Measurements from ENCODE around the gene MEF2D.

Gene MEF2D

DNA sequence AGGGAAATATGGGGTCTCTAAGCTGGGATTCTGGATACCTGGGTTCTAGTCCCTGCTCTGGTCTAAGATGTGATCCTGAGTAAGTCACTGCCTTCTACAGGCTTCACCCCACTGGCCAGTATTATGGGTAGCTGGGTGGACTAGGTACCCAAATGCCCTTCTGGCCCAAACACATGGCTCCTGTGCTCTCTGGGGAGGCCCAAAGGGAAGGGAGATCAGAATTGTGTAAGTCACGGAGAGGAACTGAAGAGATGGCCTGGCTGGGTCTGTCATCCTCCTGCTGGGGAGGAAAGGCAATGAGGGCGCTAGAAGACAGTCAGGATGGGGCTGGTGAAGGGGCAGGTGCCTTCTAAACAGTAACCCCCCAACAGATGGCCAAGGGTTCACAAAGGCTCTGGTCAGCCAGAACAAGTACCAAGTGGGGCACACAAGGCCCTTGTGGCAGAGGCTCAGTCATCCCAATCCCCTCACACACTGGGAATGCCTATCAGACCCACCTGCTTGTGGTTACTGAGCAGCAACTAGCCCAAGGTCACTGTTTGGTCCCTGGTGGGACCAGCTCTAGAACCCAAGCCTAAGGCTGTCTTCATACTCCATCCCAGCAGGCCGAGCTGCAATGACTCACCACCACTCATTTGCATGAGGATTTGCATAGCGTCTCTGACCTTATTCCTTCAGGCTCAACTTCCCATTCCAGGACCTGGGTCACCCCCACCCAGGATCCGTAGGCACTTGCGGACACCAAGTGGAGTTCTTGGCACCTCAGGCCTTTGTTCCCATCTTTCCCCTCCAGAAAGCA, 9.2 kb downstream of the MEF2D start:
- no peak overlapping the region for H3K27ac ChIP-seq
- no peak for DNase-seq (ENCODE audit: low read depth, low spot score)

- DNase-seq (ENCODE audit: low read depth, low spot score) = no peak
- H3K27ac ChIP-seq = no peak overlapping the region
Measured at GRCh38 chr1:156490401-156491032, 10.1 kb downstream of the MEF2D start.

DNA sequence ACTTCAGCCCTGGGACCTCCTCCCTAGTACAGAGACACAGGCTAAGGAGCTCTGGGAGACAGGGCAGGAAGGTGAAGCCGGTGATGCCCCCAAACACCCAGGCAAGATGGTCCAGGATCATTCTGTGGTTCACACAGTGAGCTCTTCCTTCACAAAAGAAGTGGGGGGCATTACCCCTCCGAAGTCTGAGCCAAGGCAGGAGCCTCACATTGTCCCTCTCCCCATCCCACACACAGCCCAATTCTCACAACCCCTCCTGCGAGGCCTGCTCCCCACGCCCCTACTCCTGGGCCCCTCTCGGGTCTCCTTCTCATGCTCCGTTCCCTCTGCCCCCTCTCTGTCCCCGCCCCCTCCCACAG, 10.7 kb downstream of the MEF2D start:
- DNase-seq (ENCODE audit: low read depth, low spot score) = no peak
- no peak overlapping the region for H3K27ac ChIP-seq

DNA sequence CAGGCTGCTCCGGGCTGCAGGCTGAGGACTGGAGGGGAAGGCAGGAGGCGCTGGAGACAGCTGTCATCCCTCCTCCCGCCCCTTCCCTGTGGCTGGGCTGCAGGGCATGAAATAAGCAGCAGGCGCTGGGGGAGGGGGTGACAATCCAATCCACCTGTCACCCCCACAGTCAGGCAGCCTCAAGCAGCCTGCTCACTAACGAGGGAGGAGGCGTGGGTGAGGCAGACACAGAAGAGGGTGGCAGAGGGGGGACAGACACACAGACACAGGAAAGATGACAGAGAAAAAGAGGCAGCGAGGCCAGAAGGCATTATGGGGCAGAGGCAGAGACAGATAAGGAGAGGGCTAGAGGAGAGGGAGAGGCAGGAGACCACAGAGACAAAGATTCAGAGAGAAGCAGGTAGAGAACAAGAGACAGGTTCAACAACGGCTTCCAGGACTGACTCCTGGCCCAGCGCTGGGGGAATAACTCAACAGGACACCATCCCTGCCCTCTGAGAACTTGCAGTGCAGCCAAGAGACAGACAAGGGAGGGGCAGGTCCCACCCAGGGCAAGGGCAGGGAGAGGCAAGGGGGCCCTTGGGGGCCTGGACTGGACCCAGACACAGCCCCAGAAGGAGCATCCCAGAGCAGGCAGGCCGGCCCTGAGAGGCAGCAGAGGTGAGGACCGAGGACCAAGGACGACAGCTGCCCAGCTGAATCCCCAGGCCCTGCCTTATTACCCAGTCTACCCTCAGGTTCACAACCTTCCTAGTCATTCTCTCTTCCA, 11.2 kb downstream of the MEF2D start:
- no peak overlapping the region for H3K27ac ChIP-seq
- no peak for DNase-seq (ENCODE audit: low read depth, low spot score)

GRCh38 chr1:156488566-156489165, 11.9 kb downstream of the MEF2D start:
- DNase-seq (ENCODE audit: low read depth, low spot score) = no peak
- H3K27ac ChIP-seq = no peak overlapping the region

GRCh38 chr1:156487862-156488261, 12.7 kb downstream of the MEF2D start:
- no peak overlapping the region for H3K27ac ChIP-seq
- DNase-seq (ENCODE audit: low read depth, low spot score) = no peak

- DNase-seq (ENCODE audit: low read depth, low spot score) = no peak
- H3K27ac ChIP-seq = no peak overlapping the region
Measured at GRCh38 chr1:156486421-156487344, 13.9 kb downstream of the MEF2D start.

- DNase-seq (ENCODE audit: low read depth, low spot score) = no peak
- no peak overlapping the region for H3K27ac ChIP-seq
Measured at GRCh38 chr1:156485984-156486383, 14.6 kb downstream of the MEF2D start.

DNA sequence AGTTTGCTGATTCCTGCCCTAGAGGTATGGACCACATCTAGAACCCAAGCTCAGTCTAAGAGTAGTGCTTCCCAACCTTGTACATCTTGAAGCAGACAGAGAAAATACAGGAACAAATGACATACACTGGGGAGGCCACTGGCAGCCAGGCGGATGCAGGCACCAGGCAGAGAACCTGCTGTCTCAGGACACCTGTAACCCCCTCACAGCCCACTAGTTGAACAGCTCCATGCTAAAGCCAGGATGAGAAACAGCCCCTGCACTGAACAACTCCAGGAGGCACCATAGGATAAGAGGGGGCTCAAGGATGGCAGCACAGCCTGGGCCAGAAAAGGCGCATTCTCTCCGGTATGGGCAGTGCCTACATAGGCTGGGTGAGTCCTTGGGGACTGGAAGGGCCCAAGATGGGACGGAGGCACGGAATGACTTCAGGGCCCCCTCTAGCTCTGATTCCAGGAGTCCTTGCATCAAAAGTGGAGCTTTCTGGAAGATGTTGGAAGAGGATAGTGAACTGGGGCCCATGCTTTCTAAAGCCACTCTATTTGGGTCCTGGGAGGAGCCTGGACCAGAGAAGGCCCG, 16.0 kb downstream of the MEF2D start:
- H3K27ac ChIP-seq = no peak overlapping the region
- no peak for DNase-seq (ENCODE audit: low read depth, low spot score)

DNA sequence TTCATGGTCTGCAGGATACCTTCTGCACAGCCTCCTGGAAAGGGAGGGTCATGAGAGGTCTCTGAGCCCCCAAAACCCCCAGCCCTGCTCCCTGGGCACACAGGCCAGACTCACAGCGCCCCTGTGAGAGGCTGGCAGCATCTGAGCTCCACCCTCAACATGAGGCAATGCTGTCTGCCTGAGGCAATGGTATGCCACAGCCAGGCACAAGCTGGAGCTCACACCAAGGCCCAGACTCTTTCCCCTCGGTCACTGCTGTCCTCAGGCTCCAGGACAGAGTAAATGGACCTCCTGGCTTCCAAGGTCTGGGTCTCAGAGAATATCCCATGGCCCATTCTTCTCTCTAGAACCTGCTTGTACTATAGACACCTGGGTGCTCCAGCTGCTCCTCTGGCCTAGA, 17.2 kb downstream of the MEF2D start:
- H3K27ac ChIP-seq = no peak overlapping the region
- no peak for DNase-seq (ENCODE audit: low read depth, low spot score)

DNA sequence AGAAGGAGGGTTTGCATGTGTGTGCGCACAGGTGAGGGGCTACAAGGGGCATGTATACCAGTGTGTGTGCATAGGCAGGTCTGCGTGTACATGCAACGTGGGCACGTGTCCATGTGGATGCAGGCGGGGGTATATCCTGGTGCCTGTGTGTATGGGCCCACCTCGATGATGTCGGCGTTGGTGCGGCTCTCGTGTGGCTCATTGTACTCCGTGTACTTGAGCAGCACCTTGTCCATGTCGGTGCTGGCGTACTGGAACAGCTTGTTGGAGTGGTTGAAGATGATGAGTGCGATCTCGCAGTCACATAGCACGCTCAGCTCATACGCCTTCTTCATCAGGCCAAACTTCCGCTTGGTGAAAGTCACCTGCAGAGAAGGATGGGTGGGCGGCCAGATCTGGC, 18.3 kb downstream of the MEF2D start:
- no peak overlapping the region for H3K27ac ChIP-seq
- DNase-seq (ENCODE audit: low read depth, low spot score) = no peak

- H3K27ac ChIP-seq = no peak overlapping the region
- no peak for DNase-seq (ENCODE audit: low read depth, low spot score)
Measured at GRCh38 chr1:156481527-156481926, 19.0 kb downstream of the MEF2D start.

DNA sequence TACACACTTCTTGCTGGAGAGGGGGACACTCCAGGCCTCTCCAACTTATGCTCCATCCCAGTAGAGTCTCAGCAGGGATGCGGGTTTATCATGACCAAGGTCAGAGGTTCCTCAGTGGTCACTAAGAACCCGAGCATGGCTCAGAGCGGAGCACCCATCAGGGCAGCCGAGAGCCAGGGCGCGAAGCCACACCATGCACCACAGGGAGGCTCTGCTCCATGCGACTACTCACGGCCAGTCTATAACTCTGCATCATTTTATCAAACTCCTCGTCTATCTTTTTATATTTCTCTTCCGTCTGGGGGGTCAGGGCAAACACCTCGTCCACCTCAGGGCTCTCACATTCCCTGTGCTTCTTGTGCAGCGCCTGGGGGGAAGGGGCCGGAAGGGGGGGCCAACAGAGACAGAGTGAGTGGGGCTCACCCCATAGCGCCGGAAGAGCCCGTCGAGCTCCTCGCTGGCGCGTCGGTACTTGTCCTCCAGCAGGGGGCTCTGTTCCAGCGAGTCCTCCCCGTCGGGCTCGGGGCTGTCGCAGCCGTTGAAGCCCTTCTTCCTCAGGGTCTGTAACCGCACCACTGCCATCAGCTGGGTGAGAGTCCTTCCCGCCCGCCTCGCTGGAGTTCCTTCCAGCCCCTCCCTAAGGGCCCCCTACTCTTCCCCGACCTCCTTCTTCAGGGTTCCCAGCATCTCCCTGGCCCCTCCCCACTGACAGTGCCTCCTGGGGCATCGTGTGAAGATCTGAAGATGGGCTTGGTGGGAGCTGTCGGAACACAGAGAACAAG, 20.0 kb downstream of the MEF2D start:
- no peak overlapping the region for H3K27ac ChIP-seq
- DNase-seq (ENCODE audit: low read depth, low spot score) = no peak

DNA sequence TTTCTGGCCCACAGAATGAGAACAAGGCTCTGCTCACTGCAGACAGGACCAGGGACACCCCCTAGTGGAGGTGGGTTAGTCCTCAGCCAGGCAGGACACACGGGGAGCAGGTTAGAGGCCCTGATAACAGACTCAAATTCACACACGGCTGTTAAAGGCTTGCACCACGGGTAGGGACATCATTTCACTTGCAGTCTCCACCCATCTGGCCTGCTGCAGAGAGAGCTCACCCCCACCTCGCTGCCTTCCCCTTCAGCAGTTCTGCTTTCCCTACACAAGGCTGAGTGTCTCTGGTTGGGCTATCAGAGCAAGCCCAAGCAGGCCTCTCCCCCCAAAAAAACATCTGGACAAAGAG, 20.6 kb downstream of the MEF2D start:
- no peak for DNase-seq (ENCODE audit: low read depth, low spot score)
- H3K27ac ChIP-seq = no peak overlapping the region

- no peak for DNase-seq (ENCODE audit: low read depth, low spot score)
- H3K27ac ChIP-seq = no peak overlapping the region
Measured at GRCh38 chr1:156479093-156480015, 21.2 kb downstream of the MEF2D start.

- DNase-seq (ENCODE audit: low read depth, low spot score) = no peak
- H3K27ac ChIP-seq = no peak overlapping the region
Measured at GRCh38 chr1:156478250-156478627, 22.3 kb downstream of the MEF2D start.

DNA sequence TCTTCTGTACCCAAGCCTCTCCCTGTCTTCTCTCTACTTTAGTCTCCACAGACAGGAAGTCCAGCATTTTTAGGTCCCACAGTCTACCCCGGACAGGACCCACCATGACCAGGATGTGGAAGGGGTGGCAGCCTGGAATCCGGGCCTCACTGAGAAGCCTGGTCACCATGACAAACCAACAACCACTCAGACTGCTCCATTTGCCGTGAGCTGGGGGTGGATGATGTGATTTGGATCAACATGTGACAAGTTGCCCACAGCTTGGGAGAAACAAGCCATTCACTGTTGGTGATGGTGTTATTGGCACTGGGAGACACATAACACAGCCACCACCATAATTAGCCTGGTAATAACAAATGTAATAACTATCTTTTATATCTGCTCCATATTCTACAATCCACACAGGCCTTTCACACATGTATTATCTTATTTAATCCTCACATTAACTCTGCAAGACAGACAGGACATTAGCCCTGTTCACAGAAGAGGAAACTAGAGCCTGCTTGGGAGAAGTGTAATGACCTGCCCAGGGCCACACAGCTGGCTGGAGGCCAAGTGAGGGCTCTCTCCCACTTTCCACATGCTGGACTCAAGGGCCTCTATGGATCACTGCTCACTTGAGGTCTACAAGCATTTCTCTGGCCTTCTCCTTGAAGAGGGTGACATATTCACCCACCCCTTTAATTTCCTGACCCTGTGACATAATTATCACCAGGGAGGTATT, 22.9 kb downstream of the MEF2D start:
- DNase-seq (ENCODE audit: low read depth, low spot score) = no peak
- no peak overlapping the region for H3K27ac ChIP-seq

Measured in epithelial cell of prostate (primary cell).